SK-N-SH treated with all-trans-retinoic acid at 6 μM for 48 hours (cell line): ENCODE measurements around the gene NKD2.

Experiments used
- ATAC-seq: fragments of 200-7000 bp; cut with Tn5 transposase; 3 replicates; pipeline ENCODE4 v1.9.1; 2020; ENCODE audit warnings: mild to moderate bottlenecking, moderate library complexity
- ARNTL ChIP-seq: fragments of 450-650 bp; formaldehyde crosslinking; IDR thresholded peaks from 2 replicates; pipeline ENCODE4 v1.5.0; 2020; ENCODE audit warnings: low read depth, mild to moderate bottlenecking, moderate library complexity, borderline replicate concordance
- BACH2 ChIP-seq: fragments of 250-450 bp; sonication (Bioruptor Pico); IDR thresholded peaks from 2 replicates; pipeline ENCODE4 v1.9.0; 2021; ENCODE audit warnings: mild to moderate bottlenecking, borderline replicate concordance
- CSDC2 ChIP-seq: fragments of 250-450 bp; sonication (Bioruptor Pico); IDR thresholded peaks from 2 replicates; pipeline ENCODE4 v1.5.0; 2020; ENCODE audit warnings: mild to moderate bottlenecking, moderate library complexity
- ESRRG ChIP-seq: fragments of 250-450 bp; sonication (Bioruptor Pico); IDR thresholded peaks from 2 replicates; pipeline ENCODE4 v1.6.1; 2021; ENCODE audit warnings: mild to moderate bottlenecking
- GLIS3 ChIP-seq: fragments of 250-450 bp; sonication (Bioruptor Pico); IDR thresholded peaks from 2 replicates; pipeline ENCODE4 v1.5.0; 2020; ENCODE audit warnings: mild to moderate bottlenecking, moderate library complexity
- ISL1 ChIP-seq: fragments of 250-450 bp; sonication (Bioruptor Pico); IDR thresholded peaks from 2 replicates; pipeline ENCODE4 v2.1.2; 2022; ENCODE audit warnings: mild to moderate bottlenecking, moderate library complexity
- OSR1 ChIP-seq: fragments of 250-450 bp; sonication (Bioruptor Pico); IDR thresholded peaks from 2 replicates; pipeline ENCODE4 v1.8.0; 2022; ENCODE audit warnings: moderate library complexity, mild to moderate bottlenecking, inconsistent platforms
- PPARA ChIP-seq: fragments of 250-450 bp; sonication (Bioruptor Pico); IDR thresholded peaks from 2 replicates; pipeline ENCODE4 v1.5.0; 2020; ENCODE audit warnings: mild to moderate bottlenecking, borderline replicate concordance
- RARB ChIP-seq: fragments of 250-450 bp; sonication (Bioruptor Pico); IDR thresholded peaks from 2 replicates; pipeline ENCODE4 v1.8.0; 2021; ENCODE audit warnings: mild to moderate bottlenecking, moderate library complexity
- TCF4 ChIP-seq: fragments of 250-450 bp; sonication (Bioruptor Pico); IDR thresholded peaks from 2 replicates; pipeline ENCODE4 v1.8.0; 2021; ENCODE audit warnings: mild to moderate bottlenecking, moderate library complexity, borderline replicate concordance
- TOX ChIP-seq: fragments of 250-450 bp; sonication (Bioruptor Pico); IDR thresholded peaks from 2 replicates; pipeline ENCODE4 v1.8.0; 2021; ENCODE audit warnings: mild to moderate bottlenecking, moderate library complexity, borderline replicate concordance
- TSHZ2 ChIP-seq: fragments of 250-450 bp; sonication (Bioruptor Pico); IDR thresholded peaks from 2 replicates; pipeline ENCODE4 v1.5.0; 2020; ENCODE audit warnings: mild to moderate bottlenecking, moderate library complexity
- ZC3H10 ChIP-seq: fragments of 250-450 bp; sonication (Bioruptor Pico); IDR thresholded peaks from 2 replicates; pipeline ENCODE4 v1.5.1; 2021; ENCODE audit warnings: mild to moderate bottlenecking, moderate library complexity
- ZFP3 ChIP-seq: fragments of 250-450 bp; sonication (Bioruptor Pico); IDR thresholded peaks from 2 replicates; pipeline ENCODE4 v1.5.0; 2020; ENCODE audit warnings: mild to moderate bottlenecking, moderate library complexity
- ZNF70 ChIP-seq: fragments of 450-650 bp; formaldehyde crosslinking; IDR thresholded peaks from 2 replicates; pipeline ENCODE4 v1.5.0; 2020; ENCODE audit warnings: mild to moderate bottlenecking, moderate library complexity
- ZNF8 ChIP-seq: fragments of 450-650 bp; formaldehyde crosslinking; IDR thresholded peaks from 2 replicates; pipeline ENCODE4 v1.5.0; 2020; ENCODE audit warnings: mild to moderate bottlenecking, moderate library complexity
- TF ChIP-seq, protein P1 (sequence below): fragments of 250-450 bp; sonication (Bioruptor Pico); IDR thresholded peaks from 2 replicates; pipeline ENCODE4 v1.5.1; 2020; ENCODE audit warnings: low read depth, mild to moderate bottlenecking, moderate library complexity
- TF ChIP-seq, protein P2 (sequence below): fragments of 250-450 bp; sonication (Bioruptor Pico); IDR thresholded peaks from 2 replicates; pipeline ENCODE4 v1.5.1; 2021; ENCODE audit warnings: mild to moderate bottlenecking, moderate library complexity
- TF ChIP-seq, protein P3 (sequence below): fragments of 250-450 bp; sonication (Bioruptor Pico); IDR thresholded peaks from 2 replicates; pipeline ENCODE4 v1.8.0; 2021; ENCODE audit warnings: low read depth, mild to moderate bottlenecking, moderate library complexity, borderline replicate concordance
- TF ChIP-seq, protein P4 (sequence below): fragments of 250-450 bp; sonication (Bioruptor Pico); IDR thresholded peaks from 2 replicates; pipeline ENCODE4 v1.8.0; 2020; ENCODE audit warnings: mild to moderate bottlenecking, moderate library complexity, borderline replicate concordance

NKD2 gene

GRCh38 chr5:1065143-1065750 lies 56.6 kb downstream of the NKD2 start:
- ATAC-seq: no peak
- no peak for TF ChIP-seq RARB (CRISPR knock-in tag)
- TF ChIP-seq, protein P1, sequence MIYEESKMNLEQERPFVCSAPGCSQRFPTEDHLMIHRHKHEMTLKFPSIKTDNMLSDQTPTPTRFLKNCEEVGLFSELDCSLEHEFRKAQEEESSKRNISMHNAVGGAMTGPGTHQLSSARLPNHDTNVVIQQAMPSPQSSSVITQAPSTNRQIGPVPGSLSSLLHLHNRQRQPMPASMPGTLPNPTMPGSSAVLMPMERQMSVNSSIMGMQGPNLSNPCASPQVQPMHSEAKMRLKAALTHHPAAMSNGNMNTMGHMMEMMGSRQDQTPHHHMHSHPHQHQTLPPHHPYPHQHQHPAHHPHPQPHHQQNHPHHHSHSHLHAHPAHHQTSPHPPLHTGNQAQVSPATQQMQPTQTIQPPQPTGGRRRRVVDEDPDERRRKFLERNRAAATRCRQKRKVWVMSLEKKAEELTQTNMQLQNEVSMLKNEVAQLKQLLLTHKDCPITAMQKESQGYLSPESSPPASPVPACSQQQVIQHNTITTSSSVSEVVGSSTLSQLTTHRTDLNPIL (CRISPR knock-in tag): no peak
- no peak for TF ChIP-seq TOX
- no peak for TF ChIP-seq TCF4 (CRISPR knock-in tag)
- no peak for TF ChIP-seq TSHZ2 (CRISPR knock-in tag)

GRCh38 chr5:1065891-1066650 lies 57.5 kb downstream of the NKD2 start:
- TF ChIP-seq PPARA (CRISPR knock-in tag) (no peak), ESRRG (CRISPR knock-in tag) (no peak), ZFP3 (CRISPR knock-in tag) (no peak), BACH2 (no peak), ZC3H10 (no peak), OSR1 (CRISPR knock-in tag) (no peak), GLIS3 (CRISPR knock-in tag) (no peak), TOX (no peak), ZNF70 (CRISPR knock-in tag) (no peak), RARB (CRISPR knock-in tag) (no peak), CSDC2 (CRISPR knock-in tag) (no peak), ZNF8 (CRISPR knock-in tag) (no peak), ISL1 (CRISPR knock-in tag) (no peak), ARNTL (no peak)
- TF ChIP-seq, protein P2, sequence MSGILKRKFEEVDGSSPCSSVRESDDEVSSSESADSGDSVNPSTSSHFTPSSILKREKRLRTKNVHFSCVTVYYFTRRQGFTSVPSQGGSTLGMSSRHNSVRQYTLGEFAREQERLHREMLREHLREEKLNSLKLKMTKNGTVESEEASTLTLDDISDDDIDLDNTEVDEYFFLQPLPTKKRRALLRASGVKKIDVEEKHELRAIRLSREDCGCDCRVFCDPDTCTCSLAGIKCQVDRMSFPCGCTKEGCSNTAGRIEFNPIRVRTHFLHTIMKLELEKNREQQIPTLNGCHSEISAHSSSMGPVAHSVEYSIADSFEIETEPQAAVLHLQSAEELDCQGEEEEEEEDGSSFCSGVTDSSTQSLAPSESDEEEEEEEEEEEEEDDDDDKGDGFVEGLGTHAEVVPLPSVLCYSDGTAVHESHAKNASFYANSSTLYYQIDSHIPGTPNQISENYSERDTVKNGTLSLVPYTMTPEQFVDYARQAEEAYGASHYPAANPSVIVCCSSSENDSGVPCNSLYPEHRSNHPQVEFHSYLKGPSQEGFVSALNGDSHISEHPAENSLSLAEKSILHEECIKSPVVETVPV: no peak
- TF ChIP-seq, protein P3, sequence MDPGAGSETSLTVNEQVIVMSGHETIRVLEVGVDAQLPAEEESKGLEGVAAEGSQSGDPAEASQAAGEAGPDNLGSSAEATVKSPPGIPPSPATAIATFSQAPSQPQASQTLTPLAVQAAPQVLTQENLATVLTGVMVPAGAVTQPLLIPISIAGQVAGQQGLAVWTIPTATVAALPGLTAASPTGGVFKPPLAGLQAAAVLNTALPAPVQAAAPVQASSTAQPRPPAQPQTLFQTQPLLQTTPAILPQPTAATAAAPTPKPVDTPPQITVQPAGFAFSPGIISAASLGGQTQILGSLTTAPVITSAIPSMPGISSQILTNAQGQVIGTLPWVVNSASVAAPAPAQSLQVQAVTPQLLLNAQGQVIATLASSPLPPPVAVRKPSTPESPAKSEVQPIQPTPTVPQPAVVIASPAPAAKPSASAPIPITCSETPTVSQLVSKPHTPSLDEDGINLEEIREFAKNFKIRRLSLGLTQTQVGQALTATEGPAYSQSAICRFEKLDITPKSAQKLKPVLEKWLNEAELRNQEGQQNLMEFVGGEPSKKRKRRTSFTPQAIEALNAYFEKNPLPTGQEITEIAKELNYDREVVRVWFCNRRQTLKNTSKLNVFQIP (CRISPR knock-in tag): no peak
- TF ChIP-seq, protein P4, sequence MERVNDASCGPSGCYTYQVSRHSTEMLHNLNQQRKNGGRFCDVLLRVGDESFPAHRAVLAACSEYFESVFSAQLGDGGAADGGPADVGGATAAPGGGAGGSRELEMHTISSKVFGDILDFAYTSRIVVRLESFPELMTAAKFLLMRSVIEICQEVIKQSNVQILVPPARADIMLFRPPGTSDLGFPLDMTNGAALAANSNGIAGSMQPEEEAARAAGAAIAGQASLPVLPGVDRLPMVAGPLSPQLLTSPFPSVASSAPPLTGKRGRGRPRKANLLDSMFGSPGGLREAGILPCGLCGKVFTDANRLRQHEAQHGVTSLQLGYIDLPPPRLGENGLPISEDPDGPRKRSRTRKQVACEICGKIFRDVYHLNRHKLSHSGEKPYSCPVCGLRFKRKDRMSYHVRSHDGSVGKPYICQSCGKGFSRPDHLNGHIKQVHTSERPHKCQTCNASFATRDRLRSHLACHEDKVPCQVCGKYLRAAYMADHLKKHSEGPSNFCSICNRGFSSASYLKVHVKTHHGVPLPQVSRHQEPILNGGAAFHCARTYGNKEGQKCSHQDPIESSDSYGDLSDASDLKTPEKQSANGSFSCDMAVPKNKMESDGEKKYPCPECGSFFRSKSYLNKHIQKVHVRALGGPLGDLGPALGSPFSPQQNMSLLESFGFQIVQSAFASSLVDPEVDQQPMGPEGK (CRISPR knock-in tag): no peak
- TF ChIP-seq, protein P1 (CRISPR knock-in tag): no peak
- ATAC-seq: no peak
